OCI-LY1 (cell line): ENCODE data around the gene ITIH1.

ENCODE experiments used
- H2AFZ ChIP-seq: fragments of 200-600 bp; sonication (generic), shearing (Covaris generic); 2 replicates; pipeline ENCODE4 v1.6.0; 2014; ENCODE audit warnings: antibody characterized with exemption, mild to moderate bottlenecking, low read length
- H3F3A ChIP-seq: fragments of 200-600 bp; sonication (generic), shearing (Covaris generic); 2 replicates; pipeline ENCODE4 v1.6.0; 2014; ENCODE audit warnings: mild to moderate bottlenecking, antibody characterized with exemption, low read length, moderate library complexity; ENCODE audit not compliant: insufficient read depth
- H3K27ac ChIP-seq: fragments of 200-600 bp; sonication (generic); 2 replicates; pipeline ENCODE4 v1.5.1; 2014; ENCODE audit warnings: low read length, mixed run types, mild to moderate bottlenecking, low read depth; ENCODE audit not compliant: poor library complexity, severe bottlenecking
- H3K27me3 ChIP-seq: fragments of 200-600 bp; sonication (generic); 2 replicates; pipeline ENCODE4 v1.6.0; 2014; ENCODE audit warnings: antibody characterized with exemption, mild to moderate bottlenecking, low read length, moderate library complexity; ENCODE audit not compliant: insufficient read depth
- H3K36me3 ChIP-seq: fragments of 200-600 bp; sonication (generic); 2 replicates; pipeline ENCODE4 v1.6.1; 2014; ENCODE audit warnings: mild to moderate bottlenecking, antibody characterized with exemption, low read length, moderate library complexity, mixed read lengths; ENCODE audit not compliant: insufficient read depth
- H3K4me1 ChIP-seq: fragments of 200-600 bp; sonication (generic); 2 replicates; pipeline ENCODE4 v1.5.1; 2014; ENCODE audit warnings: mild to moderate bottlenecking, low read length, moderate library complexity; ENCODE audit not compliant: insufficient read depth, severe bottlenecking
- H3K4me2 ChIP-seq: fragments of 200-600 bp; sonication (generic), shearing (Covaris generic); 2 replicates; pipeline ENCODE4 v1.6.1; 2014; ENCODE audit warnings: low read length
- H3K4me3 ChIP-seq: fragments of 200-600 bp; sonication (generic); 2 replicates; pipeline ENCODE4 v1.5.1; 2014; ENCODE audit warnings: low read length, low read depth, mild to moderate bottlenecking, mixed read lengths; ENCODE audit not compliant: poor library complexity, severe bottlenecking
- H3K79me2 ChIP-seq: fragments of 200-600 bp; shearing (Covaris generic); 2 replicates; pipeline ENCODE4 v1.6.1; 2016; ENCODE audit warnings: mixed run types, low read length, mixed read lengths; ENCODE audit not compliant: insufficient read depth
- H3K9ac ChIP-seq: fragments of 200-600 bp; sonication (generic), shearing (Covaris generic); 2 replicates; pipeline ENCODE4 v1.6.1; 2014; ENCODE audit warnings: mild to moderate bottlenecking, low read length, mixed read lengths
- H3K9me2 ChIP-seq: fragments of 200-600 bp; sonication (generic), shearing (Covaris generic); 2 replicates; pipeline ENCODE4 v1.6.1; 2014; ENCODE audit warnings: low read depth, mild to moderate bottlenecking, low read length, mixed read lengths
- H3K9me3 ChIP-seq: fragments of 200-600 bp; shearing (Covaris generic); 2 replicates; pipeline ENCODE4 v1.6.1; 2014; ENCODE audit warnings: low read length, mixed read lengths
- H4K20me1 ChIP-seq: fragments of 200-600 bp; sonication (generic), shearing (Covaris generic); 2 replicates; pipeline ENCODE4 v1.6.0; 2016; ENCODE audit warnings: mild to moderate bottlenecking, low read length; ENCODE audit not compliant: insufficient read depth
- CTCF ChIP-seq: fragments of 200-600 bp; sonication (generic), shearing (Covaris generic); IDR thresholded peaks from 2 replicates; pipeline ENCODE4 v1.5.1; 2017; ENCODE audit warnings: mild to moderate bottlenecking, antibody characterized with exemption, low read length, moderate library complexity, mixed read lengths
- EZH2 ChIP-seq: fragments of 200-600 bp; sonication (generic), shearing (Covaris generic); IDR thresholded peaks from 2 replicates; pipeline ENCODE4 v1.8.0; 2017; ENCODE audit warnings: borderline replicate concordance, mixed run types, mild to moderate bottlenecking, antibody characterized with exemption, low read length, moderate library complexity, mixed read lengths

Gene ITIH1

GRCh38 chr3:52793702-52794611 is 16.6 kb downstream of the ITIH1 start:
- TF ChIP-seq EZH2: no peak
- no peak for TF ChIP-seq CTCF

GRCh38 chr3:52794612-52795099 is 17.3 kb downstream of the ITIH1 start, which contains the start of gene ITIH3:
TSS of gene ITIH3 (plus strand) at chr3:52794796. CDS start at chr3:52794804, 8 bp downstream.
- Histone ChIP-seq H3K4me3 (no peak within 1 kb of the TSS), H3K9ac (no peak within 1 kb of the TSS), H3K36me3 (no peaks in the 10 kb centered on the region), H3K9me2 (no peaks in the 10 kb centered on the region), H2AFZ (no peak within 1 kb of the TSS), H3K4me2 (no peak within 1 kb of the TSS), H3F3A (no peaks in the 10 kb centered on the region), H3K9me3 (no peaks in the 10 kb centered on the region), H3K27me3 (no peaks in the 10 kb centered on the region; the same call in 1 of the 2 replicates), H3K4me1 (no peaks in the 10 kb centered on the region), H3K27ac (no peak within 1 kb of the TSS), H4K20me1 (no peaks in the 10 kb centered on the region), H3K79me2 (no peaks in the 10 kb centered on the region)
- TF ChIP-seq CTCF (no peak), EZH2 (no peak)

More at GRCh38 chr3:52793702-52794611, 16.6 kb downstream of the ITIH1 start:
- Histone ChIP-seq H3K36me3 (no peaks in the 10 kb centered on the region), H3K9me2 (no peaks in the 10 kb centered on the region), H3K79me2 (no peaks in the 10 kb centered on the region), H3K9ac (no peak overlapping the region), H4K20me1 (no peaks in the 10 kb centered on the region), H3K9me3 (no peaks in the 10 kb centered on the region), H3K4me2 (no peak overlapping the region), H3K4me1 (no peaks in the 10 kb centered on the region), H2AFZ (no peak overlapping the region), H3F3A (no peaks in the 10 kb centered on the region), H3K27ac (no peak overlapping the region), H3K27me3 (no peaks in the 10 kb centered on the region; the same call in 1 of the 2 replicates), H3K4me3 (no peak overlapping the region)

GRCh38 chr3:52795298-52795900 is 18.0 kb downstream of the ITIH1 start:
- Histone ChIP-seq H4K20me1 (no peaks in the 10 kb centered on the region), H3K4me3 (no peak overlapping the region), H3K9ac (no peak overlapping the region), H3F3A (no peaks in the 10 kb centered on the region), H2AFZ (no peak overlapping the region), H3K4me1 (no peaks in the 10 kb centered on the region), H3K36me3 (no peaks in the 10 kb centered on the region), H3K27me3 (no peaks in the 10 kb centered on the region; the same call in 1 of the 2 replicates), H3K27ac (no peak overlapping the region), H3K79me2 (no peaks in the 10 kb centered on the region), H3K4me2 (no peak overlapping the region), H3K9me3 (no peaks in the 10 kb centered on the region), H3K9me2 (no peaks in the 10 kb centered on the region)
- TF ChIP-seq EZH2: no peak
